ENCODE measurements around the gene SATB2.

SATB2 gene

DNA sequence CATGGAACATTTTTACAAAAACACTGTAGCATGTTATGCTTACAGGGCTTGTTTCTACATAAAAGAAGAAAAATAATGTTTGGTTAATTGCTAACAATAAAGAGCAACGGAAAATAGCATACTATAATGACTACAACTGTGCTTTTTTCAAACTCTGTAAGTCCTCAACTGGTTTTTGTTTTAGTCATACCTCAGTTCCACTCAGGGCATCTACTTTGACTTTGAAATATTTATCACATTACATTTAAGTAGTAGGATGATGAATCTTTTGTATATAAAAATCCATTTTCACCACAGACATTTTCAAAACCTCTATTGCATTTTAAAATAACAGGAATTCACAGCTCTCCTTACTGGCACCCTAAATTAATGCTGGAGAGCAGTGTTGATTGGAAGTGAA, 8.3 kb downstream of the SATB2 start:
- DNase-seq, result no peak

DNA sequence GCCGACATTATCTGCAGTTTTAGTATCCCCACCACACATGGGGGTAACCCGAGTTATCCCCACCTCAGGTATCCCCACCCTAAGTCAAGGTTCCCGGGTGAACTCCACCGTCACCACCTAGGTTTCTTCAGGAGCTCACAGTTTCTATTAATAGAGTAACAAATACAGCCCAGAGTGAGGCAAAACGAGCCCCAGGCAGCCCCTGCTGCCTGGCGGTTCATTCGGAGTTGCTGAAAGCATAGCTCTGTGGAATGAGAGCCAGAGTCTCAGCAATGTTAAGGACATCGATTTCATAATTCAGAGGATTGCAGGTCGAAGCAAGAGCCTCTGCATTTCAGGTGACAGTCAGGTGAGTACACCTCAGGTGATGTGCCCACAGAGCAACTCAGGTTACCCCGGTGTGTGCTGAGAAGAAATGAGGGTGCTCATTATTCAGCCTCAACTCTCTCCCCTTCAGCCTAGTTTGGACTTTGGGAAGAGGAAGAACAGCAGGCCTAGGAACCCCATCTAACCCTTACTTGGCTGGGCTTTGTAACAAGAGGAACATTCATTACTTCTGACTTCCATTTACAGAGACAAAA, 10.7 kb downstream of the SATB2 start:
- no peak for DNase-seq

DNA sequence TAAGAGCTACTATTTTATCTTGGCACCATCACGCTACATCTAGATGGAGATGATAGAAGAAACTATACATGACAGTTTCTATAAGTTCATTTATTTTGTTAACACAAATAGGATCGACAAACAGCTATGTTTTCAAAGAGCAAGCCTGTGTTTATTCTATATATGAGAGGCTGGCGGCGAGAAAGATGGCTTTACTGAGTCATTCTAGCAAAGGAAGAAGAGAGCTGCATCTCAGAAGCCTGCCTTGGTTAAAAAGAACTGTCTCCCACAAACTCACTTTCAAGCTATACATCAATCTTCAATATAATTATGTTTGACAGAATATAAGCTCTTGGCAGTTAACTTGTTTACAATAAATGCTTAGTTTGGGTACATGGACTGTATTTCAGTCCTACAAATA, 13.0 kb downstream of the SATB2 start:
- no peak for DNase-seq

DNA sequence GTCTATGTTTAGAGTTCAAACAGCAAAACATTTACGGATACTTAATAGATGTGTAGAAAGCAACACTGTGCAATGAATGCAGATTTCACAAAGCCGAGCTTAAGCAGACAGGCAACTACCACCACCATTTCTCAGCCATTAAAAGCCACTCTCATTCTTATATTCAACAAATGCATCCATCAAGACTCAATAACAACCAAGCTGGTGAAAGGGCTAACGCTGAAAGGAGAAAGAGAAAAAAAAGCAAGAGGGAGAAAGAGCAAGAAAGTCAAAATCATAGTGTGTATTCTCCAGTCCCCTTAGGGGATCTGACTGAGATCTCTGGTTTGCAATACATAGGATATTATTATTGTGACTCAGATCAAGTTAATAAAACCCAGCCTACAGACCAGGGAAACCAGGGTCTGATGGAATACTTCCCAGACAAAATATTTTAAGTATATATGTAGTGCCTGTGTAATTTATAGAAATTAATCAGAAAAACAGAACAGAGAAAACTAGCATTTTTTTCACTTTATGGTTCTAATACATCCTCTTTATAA, 14.1 kb downstream of the SATB2 start:
- DNase-seq, result no peak

DNA sequence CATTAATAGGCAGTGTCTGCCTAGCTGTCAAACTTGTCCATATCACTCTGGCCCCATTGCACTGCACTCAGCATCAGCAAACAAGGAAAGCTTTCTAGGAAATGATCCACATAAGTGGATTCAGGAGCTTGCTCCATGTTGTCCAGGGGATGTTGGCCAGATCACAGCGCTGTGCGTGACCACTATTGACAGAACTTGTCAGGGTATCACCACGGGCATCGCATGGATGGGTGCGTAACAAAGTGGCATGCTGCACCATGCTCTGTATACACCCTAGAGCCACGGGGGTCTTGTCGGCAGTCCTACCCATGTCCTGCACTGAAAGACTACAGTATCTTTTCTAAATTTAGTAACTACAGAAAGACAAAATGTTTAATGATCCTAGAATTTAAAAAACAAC, 15.6 kb downstream of the SATB2 start:
- DNase-seq, result no peak

DNA sequence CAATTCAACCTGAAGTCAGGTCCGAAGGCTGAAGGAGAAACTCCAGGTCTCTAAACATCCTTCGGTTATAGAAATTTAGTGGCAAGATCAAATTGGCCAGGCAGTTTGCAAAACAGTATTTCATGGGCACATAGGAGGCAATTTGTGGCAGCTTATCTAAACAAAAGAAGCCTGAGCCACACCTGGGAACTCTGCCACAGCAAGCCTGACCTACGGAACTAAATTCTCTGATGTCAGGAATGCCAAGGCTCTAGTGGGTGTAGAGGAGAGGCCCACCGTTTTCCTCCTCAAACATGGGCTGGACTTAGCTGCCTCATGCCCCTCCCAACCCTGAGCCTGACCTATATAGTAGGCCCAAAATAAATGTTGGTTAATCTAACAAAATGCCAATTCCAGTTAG, 16.0 kb downstream of the SATB2 start:
- DNase-seq, result no peak

DNA sequence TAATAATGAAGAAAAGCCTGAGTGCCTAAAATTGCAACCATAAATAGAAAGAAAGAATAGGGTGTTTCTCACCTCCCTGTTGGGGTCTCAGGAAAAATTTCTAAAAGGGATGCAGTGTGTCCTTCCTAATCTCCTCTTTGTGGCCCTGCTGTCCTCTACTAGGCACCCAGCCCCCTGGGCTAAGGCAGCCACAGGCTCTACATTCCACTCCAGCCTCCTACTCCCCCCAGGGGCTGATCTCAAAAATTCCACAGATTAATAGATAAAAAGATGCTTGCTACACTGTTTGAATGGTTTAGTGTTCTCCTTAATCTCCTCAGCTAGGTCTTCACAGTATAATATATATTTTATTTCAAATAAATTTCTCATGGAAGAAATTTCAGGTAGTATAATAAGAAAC, 17.6 kb downstream of the SATB2 start:
- no peak for DNase-seq

DNA sequence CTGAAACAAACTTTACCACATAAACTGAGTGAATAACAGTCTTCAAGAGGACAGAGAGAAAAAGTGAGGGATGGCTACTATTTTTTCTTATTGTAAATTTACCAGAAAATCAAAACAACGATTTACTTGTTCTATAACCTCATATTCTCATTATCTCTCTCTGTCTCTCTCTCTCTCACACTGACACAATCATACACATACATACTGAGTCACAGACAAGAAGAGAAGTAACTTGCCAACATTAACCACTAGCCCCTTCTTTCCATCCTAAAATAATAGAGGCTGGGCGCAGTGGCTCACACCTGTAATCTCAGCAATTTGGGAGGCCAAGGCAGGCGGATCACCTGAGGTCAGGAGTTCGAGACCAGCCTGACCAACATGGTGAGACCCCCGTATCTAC, 18.2 kb downstream of the SATB2 start:
- DNase-seq, result no peak

DNA sequence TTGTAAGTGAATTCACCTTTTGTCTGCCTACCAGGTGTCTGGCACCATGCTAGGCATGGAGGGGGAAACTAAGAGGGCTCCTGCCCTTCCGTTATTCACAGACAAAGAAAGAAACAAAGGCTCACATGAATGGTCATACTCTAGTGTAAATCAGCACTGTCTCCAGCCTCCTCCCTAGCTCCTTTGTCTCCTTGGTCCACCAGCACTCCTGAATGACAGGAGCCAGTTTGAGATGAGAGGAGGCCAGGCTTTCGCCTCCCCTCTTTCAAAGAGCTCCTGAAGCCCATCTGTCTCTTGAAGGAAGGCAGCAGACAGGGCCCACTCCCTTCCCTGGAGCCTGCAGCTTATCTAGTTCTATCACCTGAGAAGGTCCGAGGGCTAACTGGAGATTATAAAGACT, 18.7 kb downstream of the SATB2 start:
- no peak for DNase-seq

DNA sequence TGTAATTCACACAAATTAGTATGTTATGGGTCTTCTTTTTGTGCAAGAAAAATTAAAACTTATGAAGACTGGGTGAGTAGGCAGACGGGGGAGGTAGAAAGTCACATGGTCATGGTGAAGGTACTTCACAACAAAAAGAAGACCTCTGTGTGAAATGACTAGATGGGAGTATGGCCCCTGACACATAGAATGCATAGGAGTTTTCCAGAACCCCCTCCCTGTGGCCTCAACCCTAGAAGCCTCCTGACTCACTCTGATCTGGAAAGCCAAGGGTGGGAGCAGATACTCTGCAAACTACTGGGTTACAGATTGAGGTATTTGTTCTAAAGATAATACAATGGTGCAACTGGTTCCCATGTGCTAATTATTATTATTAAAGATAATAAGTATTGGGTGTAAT, 23.2 kb downstream of the SATB2 start:
- no peak for DNase-seq

DNA sequence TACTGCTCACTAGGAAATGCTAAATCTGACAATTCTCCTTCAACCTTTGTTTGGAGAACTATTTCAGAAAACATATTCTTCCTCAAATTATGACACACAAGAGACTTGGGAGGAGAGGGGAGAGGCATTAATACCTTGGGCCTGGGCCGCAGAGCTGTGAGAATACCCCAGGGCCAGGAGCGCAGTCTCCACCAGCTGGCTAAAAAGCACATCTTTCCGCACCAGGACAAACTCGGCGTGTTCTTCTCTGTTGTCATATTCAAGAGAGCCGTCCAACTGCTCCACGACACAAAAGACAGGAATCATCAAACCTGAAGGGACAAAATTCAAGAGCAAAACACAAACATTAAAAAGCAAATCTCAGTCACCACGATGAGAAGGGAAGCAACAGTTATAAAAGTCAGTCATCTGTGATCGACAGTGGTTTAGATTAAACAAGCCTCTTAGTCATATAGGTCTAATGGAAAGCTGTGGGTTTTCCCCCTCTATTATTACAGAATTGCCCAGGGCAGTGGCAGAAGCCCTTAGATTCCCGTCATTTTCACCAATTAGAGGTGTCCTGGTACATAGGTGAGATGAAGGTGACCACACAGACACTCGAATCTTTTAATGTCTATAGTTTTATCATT, 24.4 kb downstream of the SATB2 start:
- no peak for DNase-seq

DNA sequence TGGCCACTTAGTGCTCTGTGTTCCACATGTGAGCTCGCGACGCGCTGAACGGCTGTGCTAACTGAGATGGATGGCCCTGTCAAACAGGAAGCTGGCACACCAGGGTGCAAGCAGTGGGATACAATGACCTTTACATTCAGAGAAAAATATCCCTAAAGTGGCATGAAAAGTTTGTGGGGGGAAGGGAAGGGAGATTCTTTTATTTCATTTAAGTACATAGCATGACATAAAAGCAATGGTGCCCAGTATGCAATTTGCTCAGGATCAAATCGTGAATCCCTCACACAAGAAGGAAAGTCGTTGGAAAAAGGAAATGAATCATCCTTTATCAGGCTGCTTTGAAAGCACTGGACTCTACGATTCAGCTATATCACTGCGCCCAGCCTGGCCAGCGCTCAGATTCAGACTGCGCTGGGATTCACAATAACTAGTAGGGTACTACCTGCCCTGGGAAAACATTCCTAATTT, 26.0 kb downstream of the SATB2 start:
- no peak for DNase-seq

DNA sequence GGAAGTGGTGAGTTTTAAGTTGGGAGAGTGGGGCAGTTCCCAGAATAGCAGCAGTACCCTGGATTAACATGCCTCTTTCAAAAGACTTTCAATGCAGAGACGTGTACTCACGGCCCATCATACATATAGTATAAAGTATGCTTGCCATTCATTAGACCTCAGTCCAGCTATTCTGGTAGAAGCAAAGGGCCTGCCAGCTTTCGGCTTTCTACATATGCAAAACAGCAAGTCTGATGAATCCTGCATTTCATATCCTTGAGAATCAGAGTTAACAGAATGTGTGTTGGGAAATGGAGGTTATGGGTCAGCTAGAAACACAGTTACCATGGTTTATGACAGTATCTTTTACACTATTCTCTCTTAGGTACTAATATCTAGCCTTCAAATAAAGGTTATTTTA, 27.5 kb downstream of the SATB2 start:
- no peak for DNase-seq

DNA sequence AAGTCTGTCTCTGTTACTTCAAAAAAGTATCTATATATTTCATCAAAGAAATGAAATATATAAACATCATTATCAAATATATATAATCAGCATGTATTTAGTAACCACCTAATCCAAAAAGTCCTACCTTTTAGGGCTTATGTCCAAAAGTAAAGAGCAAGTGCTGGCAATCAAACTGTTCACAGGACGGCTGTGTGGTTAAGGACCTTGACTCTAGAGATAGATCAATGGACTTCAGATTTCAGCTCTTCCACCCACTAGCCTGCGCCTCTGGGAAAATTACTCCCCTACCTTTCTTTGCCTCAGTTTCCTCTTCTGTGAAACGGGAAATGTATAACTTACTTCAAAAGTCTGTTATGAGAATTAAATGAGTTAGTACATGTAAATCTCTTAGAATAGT, 29.4 kb downstream of the SATB2 start:
- DNase-seq, result no peak

DNA sequence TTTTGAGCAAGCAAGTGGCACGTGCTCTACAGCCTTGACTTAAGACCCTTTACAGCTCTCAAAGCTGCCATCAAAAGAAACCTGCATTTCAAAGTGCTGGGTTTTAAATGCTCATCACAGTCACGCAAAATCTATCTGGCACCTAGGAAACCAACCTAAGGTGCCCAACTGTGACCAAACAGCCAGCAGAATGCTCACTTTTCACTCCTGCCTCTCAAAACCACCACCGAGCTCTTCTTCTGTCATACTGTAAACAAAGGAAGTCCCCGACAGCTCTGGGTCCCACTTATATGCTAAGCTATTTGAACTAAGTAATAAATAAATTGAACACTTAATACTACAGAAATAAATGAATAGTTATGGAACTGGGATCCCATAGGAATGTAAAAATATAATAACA, 33.6 kb downstream of the SATB2 start:
- no peak for DNase-seq

DNA sequence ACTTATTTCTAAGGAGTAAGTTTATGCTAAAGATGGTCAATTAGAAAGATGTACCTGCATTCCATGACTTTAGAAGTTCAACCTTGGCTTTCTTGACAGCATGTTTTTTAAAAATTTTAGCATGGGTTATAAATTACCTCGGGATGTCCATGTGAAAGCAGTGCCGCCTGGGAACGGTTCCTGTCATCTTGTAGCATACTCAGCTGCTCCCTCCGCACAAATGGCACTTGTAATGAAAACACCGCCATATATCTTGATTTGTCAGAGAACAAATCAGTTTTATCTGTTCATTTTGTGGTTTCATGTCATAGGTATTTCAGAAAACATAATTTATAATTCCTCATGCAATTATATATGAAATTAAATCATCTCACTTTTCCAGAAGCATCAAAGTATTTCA, 38.3 kb downstream of the SATB2 start:
- no peak for DNase-seq

DNA sequence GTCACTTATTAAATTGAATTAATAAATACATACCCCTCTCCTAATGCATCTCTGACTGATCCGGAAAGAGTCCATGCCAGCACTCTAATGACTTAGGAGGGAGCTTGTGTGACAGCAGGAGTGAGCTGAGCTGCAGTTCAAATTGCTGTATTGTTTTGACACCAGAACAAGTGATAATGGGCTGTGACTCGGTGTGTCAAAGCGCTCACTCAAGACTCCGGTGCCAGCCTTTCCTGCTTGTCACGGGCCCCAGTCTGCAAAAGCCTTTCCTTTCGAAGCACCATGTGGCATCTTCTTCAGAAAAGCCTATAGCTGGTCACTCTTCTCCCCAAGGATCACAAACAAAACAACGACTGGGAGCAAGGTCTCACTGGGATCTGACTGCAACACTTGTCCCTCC, 43.3 kb downstream of the SATB2 start:
- DNase-seq, result no peak

DNA sequence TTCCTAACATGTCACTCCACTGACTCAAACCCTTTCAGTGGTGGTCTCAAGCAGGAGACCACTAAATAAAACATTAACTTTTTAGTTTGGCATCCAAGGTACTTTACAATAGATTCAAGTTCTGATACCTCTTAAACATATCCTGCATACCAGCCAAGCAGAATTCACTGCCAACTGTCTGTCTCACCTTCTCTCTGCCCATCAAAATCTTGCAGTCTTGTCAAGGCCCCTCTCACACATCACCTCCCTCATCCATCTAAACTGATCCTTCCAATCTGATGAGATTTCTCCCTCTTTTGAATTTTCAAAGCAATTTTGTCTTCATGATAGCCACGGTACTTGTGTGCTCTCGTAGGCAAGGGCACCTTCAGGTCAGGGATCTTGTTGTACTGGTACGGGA, 43.7 kb downstream of the SATB2 start:
- no peak for DNase-seq

DNA sequence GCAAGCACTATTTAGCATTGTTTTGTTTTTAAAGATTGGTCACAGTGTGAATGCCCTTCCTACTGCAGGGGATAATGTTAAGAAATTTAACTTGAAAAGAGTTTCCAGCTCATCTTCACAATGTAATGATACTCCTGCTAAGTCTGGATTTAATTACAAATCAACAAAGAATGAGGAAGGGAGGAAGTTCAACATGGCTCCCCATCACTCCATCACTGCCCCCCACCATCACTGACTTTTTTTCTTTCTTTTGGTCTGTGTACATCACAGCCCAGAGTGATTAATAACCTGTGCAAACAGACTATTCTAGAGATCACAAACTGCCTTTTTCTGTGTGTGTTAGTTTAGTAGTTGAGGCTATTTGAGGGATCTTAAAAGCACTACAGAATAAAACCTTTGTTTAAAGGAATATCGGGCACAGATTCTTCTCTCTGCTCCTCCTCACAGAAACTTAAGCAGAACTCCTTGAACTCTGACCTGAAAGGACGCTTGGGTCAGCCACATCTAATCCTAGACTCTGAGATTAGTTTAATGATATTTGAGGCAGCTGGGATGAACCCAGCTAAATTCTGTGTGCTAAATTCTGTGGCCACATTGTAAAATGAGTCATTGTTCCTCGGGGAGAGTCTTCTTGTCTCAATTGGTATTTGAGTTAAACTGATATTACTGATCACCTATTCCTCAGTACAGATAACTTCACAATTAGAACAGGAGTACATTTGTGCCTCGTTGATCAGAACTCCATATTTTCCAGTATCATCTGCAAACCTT, 47.8 kb downstream of the SATB2 start:
- DNase-seq, result peak; percentile 32

DNA sequence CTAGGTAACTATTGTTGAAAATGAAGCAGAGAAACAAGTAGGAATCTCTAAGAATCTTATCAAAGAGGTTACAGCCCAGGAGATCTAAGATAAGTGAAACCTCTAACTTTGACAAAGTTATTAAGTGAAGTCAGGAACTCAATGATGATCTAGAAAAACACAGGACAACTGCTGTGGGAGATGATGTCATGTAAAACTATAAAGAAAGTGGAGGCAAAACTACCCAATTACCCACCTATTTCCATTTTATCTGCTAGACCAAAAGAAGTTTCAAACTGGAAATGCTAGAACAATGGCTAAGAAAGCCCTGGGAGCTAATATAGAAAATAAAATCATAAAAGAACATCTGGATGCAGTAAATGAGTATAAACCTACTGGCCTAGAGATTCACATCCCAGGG, 50.3 kb downstream of the SATB2 start:
- DNase-seq, result no peak

DNA sequence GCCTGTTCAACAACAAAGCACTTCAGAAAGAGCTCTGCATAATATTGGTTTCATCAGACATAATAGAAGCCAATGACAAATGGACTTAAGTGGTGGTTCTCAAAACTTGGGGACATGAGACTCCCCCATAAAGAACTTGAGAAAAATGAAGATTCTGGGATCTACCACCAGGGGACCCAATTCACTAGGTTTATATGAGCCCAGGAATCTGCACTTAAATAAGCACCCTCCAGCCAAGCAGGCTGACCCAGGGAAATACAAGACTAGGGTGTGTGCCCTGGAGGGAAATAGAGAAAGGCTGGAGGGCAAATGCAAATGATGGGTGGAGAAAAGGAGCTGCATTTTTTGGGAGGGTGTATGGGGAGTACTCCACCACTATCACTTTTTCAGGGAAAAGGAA, 52.5 kb downstream of the SATB2 start:
- no peak for DNase-seq

DNA sequence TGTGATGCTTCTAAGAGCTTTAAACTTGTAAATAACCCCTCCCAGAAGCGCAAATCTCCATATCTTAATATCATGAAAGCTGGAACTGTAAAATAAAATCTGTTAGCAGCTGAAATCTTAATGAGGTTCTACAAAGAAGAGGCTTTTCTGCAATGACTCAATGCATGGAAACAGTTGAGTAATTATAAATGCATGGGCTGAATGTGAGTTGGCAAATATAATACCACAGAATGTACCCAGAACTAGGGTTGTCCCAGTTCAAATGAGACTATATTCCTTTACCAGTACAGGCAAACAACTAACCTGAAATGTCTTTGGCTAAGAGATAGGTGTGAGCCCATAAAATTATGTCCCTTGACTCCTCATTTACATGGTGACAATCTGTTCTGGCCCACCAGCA, 52.9 kb downstream of the SATB2 start:
- DNase-seq, result no peak

DNA sequence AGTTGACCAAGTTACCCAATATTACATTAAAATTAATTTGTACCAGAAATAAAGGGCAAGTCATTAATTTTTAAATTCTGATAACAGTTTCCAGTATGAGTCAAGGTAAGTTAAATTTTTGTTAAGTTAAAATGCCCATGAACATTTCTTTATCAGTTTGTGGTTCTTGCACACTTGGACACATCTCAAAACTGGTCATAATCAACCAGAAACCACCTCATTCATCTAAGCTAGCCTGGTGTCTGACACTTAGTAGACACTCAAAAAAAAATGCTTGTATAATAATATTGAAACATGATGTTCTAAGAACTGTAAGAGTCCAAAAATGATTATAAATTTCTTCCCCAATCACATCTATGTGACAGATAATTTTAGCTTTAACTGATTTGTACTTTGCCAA, 62.4 kb downstream of the SATB2 start:
- DNase-seq, result no peak

DNA sequence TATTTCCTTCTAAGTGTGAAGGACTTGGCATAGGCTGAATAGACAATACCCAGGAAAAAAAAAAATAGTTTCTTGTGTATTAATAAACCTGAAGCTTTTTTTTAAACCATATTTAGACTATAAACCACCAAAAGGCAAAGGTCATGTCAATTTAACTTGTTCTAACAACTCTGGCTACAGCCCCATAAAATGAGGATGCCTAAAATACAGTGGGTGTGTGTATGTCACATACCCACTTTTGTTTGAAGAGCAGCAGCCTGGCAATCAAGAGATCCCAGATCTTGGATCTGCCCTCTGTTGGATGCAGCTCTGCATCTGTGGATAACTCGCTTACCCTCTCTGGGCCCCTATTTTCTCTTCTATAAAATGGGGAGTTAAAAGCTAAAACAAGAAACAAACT, 65.4 kb downstream of the SATB2 start:
- DNase-seq, result no peak
